OCI-LY1 (cell line): ENCODE measurements around the gene ME3.

ENCODE experiments used
- EZH2 ChIP-seq: fragments of 200-600 bp; sonication (generic), shearing (Covaris generic); IDR thresholded peaks from 2 replicates; pipeline ENCODE4 v1.8.0; 2017; ENCODE audit warnings: borderline replicate concordance, mixed run types, mild to moderate bottlenecking, antibody characterized with exemption, low read length, moderate library complexity, mixed read lengths
- TF ChIP-seq, protein P1 (sequence below): fragments of 200-600 bp; sonication (generic), shearing (Covaris generic); IDR thresholded peaks from 2 replicates; pipeline ENCODE4 v1.5.1; 2017; ENCODE audit warnings: mild to moderate bottlenecking, antibody characterized with exemption, low read length, moderate library complexity, mixed read lengths

DNA sequence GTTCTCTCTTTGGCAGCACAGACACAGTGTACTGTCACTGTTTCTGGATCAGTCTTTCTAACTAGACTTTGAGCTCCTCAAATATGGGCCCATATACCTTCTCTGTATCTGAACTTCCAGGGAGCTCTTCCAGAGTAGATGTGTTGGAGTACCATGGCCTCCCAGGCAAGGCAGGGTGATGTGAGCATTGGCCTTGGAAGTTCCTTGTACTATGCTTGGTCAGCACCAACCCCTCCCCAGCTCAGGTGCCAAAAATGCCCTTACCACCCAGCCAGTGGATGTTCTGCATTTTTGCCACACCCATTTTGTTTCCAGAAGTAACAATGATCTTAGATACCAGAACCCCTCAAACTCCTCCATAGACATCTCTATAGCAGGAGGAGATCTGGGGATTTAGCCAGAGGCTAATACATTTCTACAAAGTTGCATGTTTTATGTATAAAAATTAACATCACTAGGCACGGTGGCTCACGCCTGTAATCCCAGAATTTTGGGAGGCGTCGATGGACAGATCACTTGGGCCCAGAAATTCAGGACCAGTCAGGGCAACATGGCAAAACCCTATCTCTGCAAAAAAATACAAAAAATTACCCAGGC lies 165.1 kb downstream of the ME3 start:
- TF ChIP-seq, protein P1, sequence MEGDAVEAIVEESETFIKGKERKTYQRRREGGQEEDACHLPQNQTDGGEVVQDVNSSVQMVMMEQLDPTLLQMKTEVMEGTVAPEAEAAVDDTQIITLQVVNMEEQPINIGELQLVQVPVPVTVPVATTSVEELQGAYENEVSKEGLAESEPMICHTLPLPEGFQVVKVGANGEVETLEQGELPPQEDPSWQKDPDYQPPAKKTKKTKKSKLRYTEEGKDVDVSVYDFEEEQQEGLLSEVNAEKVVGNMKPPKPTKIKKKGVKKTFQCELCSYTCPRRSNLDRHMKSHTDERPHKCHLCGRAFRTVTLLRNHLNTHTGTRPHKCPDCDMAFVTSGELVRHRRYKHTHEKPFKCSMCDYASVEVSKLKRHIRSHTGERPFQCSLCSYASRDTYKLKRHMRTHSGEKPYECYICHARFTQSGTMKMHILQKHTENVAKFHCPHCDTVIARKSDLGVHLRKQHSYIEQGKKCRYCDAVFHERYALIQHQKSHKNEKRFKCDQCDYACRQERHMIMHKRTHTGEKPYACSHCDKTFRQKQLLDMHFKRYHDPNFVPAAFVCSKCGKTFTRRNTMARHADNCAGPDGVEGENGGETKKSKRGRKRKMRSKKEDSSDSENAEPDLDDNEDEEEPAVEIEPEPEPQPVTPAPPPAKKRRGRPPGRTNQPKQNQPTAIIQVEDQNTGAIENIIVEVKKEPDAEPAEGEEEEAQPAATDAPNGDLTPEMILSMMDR = no peak
- no peak for TF ChIP-seq EZH2
